Measurements from ENCODE around the gene PDXK. TPM values are rescaled to one million over a fixed set of nuclear protein-coding genes. Genes with fewer than 3 reads are reported as not detected.
"Not testable (repeated sequence)": the region's sequence is repeated elsewhere in the genome, so short reads cannot be mapped to it uniquely, and the experiment has no call there.

The PDXK gene
- 10 to 100 TPM; 51.5 to 79.2 (median 65.6) TPM for total RNA-seq

DNA sequence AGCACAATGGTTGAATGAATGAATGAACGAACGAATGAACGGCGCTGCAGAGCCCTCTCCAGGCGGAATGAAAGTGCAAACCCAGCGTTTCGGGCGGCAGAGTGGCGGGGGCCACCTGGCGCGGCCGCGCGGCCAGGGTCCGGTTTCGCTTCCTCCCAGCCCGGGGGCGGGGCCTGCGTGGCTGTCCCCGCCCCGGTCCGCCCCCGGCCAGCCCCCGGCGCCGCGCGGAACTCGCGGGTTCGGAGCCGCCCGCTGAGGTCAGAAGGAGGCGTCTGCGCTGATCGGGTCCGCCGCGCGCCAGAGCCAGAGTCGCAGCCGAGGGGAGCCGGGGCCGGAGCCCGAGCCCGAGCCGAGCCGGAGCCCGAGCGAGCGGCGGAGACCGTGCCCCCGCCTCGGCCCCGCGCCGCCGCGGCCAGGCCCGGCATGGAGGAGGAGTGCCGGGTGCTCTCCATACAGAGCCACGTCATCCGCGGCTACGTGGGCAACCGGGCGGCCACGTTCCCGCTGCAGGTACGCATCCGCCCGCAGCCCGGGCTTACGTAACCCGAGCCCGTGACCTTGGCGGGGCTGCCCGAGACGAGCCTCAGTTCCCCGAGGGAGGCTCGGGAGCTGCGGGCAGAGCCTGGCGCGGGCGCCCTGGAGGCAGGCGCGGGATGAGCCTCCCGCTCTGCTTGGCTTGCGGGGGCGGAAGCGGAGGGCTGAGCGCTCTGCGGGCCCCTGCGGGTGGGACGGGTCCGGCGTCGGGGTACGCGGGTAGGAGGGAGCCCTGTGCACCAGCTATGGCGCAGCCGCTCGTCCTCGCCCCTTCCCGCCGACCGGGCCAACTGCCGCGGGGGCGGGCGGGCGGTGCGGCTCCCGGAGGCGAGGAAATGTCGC lies at the start of gene PDXK:
Gene PDXK, plus strand, starts transcription at position 258 of the 876 bp plus-strand sequence. Its CDS starts 166 bp downstream, at position 424.
- TF ChIP-seq, protein P1, sequence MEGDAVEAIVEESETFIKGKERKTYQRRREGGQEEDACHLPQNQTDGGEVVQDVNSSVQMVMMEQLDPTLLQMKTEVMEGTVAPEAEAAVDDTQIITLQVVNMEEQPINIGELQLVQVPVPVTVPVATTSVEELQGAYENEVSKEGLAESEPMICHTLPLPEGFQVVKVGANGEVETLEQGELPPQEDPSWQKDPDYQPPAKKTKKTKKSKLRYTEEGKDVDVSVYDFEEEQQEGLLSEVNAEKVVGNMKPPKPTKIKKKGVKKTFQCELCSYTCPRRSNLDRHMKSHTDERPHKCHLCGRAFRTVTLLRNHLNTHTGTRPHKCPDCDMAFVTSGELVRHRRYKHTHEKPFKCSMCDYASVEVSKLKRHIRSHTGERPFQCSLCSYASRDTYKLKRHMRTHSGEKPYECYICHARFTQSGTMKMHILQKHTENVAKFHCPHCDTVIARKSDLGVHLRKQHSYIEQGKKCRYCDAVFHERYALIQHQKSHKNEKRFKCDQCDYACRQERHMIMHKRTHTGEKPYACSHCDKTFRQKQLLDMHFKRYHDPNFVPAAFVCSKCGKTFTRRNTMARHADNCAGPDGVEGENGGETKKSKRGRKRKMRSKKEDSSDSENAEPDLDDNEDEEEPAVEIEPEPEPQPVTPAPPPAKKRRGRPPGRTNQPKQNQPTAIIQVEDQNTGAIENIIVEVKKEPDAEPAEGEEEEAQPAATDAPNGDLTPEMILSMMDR (IDR thresholded peaks at IDR 0.05): no peak
- no peak for TF ChIP-seq POLR2A (IDR thresholded peaks at IDR 0.05)
- TF ChIP-seq POLR2AphosphoS5 (IDR thresholded peaks at IDR 0.05): peak in 2 of 3 donors; percentile 75 to 82
- H3K27ac ChIP-seq: peak within 1 kb of the TSS; percentile 83 to 89
- H3K9me3 ChIP-seq: no peaks in the 10 kb centered on the region
- peak; percentile 76 to 83 for DNase-seq (ENCODE audit: low spot score in 2 of 2)
- H3K36me3 ChIP-seq: no peaks in the 10 kb centered on the region
- H3K27me3 ChIP-seq: no peaks in the 10 kb centered on the region
- peaks cover 3 to 13% of the 10 kb centered on the region in 2 donors for H3K4me1 ChIP-seq
- intact Hi-C loops (cut with DNase I; ENCODE audit: low total_unique reads): no loop called here
- H3K4me3 ChIP-seq: peak within 1 kb of the TSS; percentile 86 to 99 (median 95)

DNA sequence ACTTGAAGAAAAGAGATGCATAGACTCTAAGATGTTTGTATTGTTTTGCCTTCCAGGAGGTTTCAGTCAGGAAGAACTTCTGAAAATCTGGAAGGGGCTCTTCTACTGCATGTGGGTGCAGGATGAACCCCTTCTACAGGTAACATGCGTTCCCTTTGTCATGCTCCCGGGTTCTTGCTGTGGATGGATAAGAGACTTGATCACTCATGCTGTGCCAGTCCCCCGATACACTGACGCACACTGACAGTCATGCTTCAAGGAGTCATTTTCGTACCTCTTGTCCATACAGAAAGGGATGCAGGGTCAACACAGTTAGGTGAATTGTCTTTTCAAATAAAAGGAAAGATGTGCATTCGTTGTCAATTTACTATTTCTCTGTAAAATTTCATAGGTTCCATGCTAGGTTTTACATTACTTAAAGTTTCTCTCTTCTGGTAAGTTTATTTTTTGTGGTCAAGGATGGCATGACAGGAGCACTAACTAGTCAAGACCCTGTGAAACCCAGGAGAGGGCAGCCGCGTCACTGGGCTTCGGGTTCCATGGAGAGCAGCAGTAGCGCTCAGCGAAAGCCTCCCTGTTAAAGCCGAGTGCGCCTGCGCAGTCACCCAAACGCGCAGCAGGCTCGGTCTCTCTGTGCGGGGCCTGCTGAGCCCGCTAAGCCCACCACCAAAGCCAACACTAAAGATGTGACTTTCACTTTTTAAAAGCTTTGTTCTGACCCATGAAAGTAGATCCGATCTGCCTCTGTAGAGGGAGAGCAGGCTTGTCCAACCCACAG lies 48.9 kb upstream of the PDXK start:
- intact Hi-C loops (cut with DNase I; ENCODE audit: low total_unique reads): no loop called here
- H3K27ac ChIP-seq: no peak overlapping the region
- H3K4me3 ChIP-seq: no peak overlapping the region
- H3K4me1 ChIP-seq: no peaks in the 10 kb centered on the region
- H3K9me3 ChIP-seq: no peaks in the 10 kb centered on the region
- no peak for DNase-seq (ENCODE audit: low spot score in 2 of 2)
- TF ChIP-seq, protein P1 (IDR thresholded peaks at IDR 0.05): no peak
- TF ChIP-seq POLR2A (IDR thresholded peaks at IDR 0.05) (no peak), POLR2AphosphoS5 (IDR thresholded peaks at IDR 0.05) (no peak)
- H3K36me3 ChIP-seq: no peaks in the 10 kb centered on the region
- no peaks in the 10 kb centered on the region for H3K27me3 ChIP-seq

DNA sequence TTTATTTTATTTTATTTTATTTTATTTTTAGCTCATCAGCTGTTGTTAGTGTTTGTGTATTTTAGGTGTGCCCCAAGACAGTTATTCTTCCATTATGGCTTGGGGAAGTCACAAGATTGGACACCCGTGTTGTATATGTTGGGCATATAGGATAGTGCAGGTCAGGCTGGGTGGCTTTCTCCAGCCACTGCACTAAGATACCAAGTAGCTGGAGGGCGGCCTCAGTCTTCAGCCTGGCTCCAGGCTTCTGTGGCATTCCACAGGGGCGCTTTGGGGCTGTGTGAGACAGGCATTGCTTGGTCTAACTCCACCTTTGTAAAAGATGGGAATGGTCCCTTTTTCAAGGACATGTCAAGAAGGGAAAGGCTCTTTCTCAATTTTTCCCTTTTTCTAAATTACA lies 43.1 kb upstream of the PDXK start:
- no peak overlapping the region for H3K4me3 ChIP-seq
- no peaks in the 10 kb centered on the region for H3K4me1 ChIP-seq
- no peaks in the 10 kb centered on the region for H3K27me3 ChIP-seq
- TF ChIP-seq POLR2AphosphoS5 (IDR thresholded peaks at IDR 0.05) (no peak), POLR2A (IDR thresholded peaks at IDR 0.05) (no peak)
- TF ChIP-seq, protein P1 (IDR thresholded peaks at IDR 0.05): no peak
- DNase-seq (ENCODE audit: low spot score in 2 of 2): no peak
- H3K36me3 ChIP-seq: no peaks in the 10 kb centered on the region
- intact Hi-C loops (cut with DNase I; ENCODE audit: low total_unique reads): no loop called here
- no peaks in the 10 kb centered on the region for H3K9me3 ChIP-seq
- no peak overlapping the region for H3K27ac ChIP-seq

DNA sequence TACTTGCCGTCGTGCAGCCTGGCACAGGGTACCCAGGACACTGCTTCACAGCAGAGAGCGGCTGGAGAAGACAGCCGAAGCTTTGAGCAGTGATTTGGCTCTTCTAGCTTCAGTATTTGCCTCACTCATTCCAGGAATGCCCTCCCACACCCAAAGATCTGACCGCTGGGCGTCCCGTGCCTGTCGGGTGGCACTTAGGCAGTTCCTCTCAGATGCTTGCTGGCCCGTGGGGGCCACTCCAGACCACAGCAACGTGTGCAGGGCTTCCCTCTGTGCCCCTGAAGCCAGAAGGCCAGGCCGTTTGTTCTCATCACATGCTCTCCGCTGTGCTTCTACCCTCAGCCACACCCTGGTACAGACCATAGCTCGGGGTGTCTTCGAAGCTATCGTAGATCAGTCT lies 42.5 kb upstream of the PDXK start:
- H3K4me3 ChIP-seq: no peak overlapping the region
- H3K36me3 ChIP-seq: no peaks in the 10 kb centered on the region
- TF ChIP-seq, protein P1 (IDR thresholded peaks at IDR 0.05): no peak
- TF ChIP-seq POLR2AphosphoS5 (IDR thresholded peaks at IDR 0.05): no peak
- no peaks in the 10 kb centered on the region for H3K4me1 ChIP-seq
- no peak overlapping the region for H3K27ac ChIP-seq
- intact Hi-C loops (cut with DNase I; ENCODE audit: low total_unique reads): no loop called here
- no peaks in the 10 kb centered on the region for H3K9me3 ChIP-seq
- H3K27me3 ChIP-seq: no peaks in the 10 kb centered on the region
- no peak for DNase-seq (ENCODE audit: low spot score in 2 of 2)

DNA sequence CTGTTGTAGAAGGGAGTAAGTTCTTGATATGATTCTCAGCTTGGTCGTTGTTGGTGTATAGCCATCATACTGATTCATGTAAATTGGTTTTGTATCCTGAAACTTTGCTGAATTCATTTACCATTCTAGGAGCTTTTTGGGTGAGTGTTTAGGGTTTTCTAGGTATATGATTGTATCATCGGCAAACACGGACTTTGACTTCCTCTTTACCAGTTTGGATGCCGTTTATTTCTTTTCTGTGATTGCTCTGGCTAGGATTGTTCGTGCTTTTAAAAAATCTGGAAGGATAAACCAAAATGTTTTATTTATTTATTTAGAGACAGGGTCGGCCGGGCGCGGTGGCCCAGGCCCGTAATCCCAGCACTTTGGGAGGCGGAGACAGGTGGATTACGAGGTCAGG lies 39.0 kb upstream of the PDXK start:
- Histone ChIP-seq H3K4me1 (no peaks in the 10 kb centered on the region), H3K27ac (no peak overlapping the region), H3K4me3 (no peak overlapping the region), H3K9me3 (no peaks in the 10 kb centered on the region), H3K36me3 (no peaks in the 10 kb centered on the region), H3K27me3 (no peaks in the 10 kb centered on the region)
- TF ChIP-seq POLR2AphosphoS5 (IDR thresholded peaks at IDR 0.05): no peak
- TF ChIP-seq POLR2A (IDR thresholded peaks at IDR 0.05): no peak
- TF ChIP-seq, protein P1 (IDR thresholded peaks at IDR 0.05): no peak
- intact Hi-C loops (cut with DNase I; ENCODE audit: low total_unique reads): no loop called here
- no peak for DNase-seq (ENCODE audit: low spot score in 2 of 2)

DNA sequence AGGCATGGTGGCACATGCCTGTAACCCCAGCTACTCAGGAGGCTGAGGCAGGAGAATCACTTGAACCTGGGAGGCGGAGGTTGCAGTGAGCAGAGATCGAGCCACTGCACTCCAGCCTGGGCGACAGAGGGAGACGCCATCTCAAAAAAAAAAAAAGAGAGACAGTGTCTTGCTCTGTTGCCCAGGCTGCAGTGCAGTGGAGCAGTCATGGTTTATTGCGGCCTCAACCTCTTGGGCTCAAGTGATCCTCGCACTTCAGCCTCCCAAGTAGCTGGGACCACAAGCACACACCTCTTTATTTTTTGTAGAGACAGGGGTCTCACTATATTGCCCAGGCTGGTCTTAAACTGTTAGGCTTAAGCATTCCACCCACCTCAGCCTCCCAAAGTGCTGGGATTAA lies 38.5 kb upstream of the PDXK start:
- H3K27me3 ChIP-seq; DNase-seq (ENCODE audit: low spot score in 2 of 2); H3K9me3 ChIP-seq; intact Hi-C loops (cut with DNase I; ENCODE audit: low total_unique reads); H3K4me1 ChIP-seq; H3K36me3 ChIP-seq; H3K4me3 ChIP-seq; H3K27ac ChIP-seq: not testable (repeated sequence)

Measured in breast epithelium (tissue), 4 donors.